A172 (cell line): ENCODE results near the gene WFDC12. TPM values are rescaled to one million over a fixed set of nuclear protein-coding genes. Genes with fewer than 3 reads are reported as not detected.

Experiments
- DNase-seq: peaks from one replicate; pipeline ENCODE4 v3.0.0-alpha.2; 2015; ENCODE audit warnings: low spot score
- total RNA-seq: library from RNA; depleted of rRNA; stranded (reverse); fragments of >200 nt; shearing (Covaris generic); gene quantifications from 2 replicates; pipeline ENCODE4 v1.2.3, GENCODE V29; 2014; rRNA removed

The WFDC12 gene
- total RNA-seq, 1 experiment from 2014 or later: not detected

GRCh38 chr20:45091366-45091765, 32.9 kb downstream of the WFDC12 start:
- DNase-seq: no peak

- DNase-seq: no peak
These were observed 33.8 kb downstream of the WFDC12 start for GRCh38 chr20:45090481-45090880.

GRCh38 chr20:45088247-45088646, 36.0 kb downstream of the WFDC12 start:
- no peak for DNase-seq

GRCh38 chr20:45087814-45088213, 36.5 kb downstream of the WFDC12 start:
- no peak for DNase-seq

- no peak for DNase-seq
These were observed 37.0 kb downstream of the WFDC12 start for GRCh38 chr20:45087097-45087790.

GRCh38 chr20:45085867-45086266, 38.4 kb downstream of the WFDC12 start:
- DNase-seq: no peak

- no peak for DNase-seq
These were observed 39.0 kb downstream of the WFDC12 start for GRCh38 chr20:45085289-45085688.

- no peak for DNase-seq
These were observed 41.1 kb downstream of the WFDC12 start for GRCh38 chr20:45083127-45083526.

- no peak for DNase-seq
These were observed 41.8 kb downstream of the WFDC12 start for GRCh38 chr20:45082468-45082867.

- DNase-seq: no peak
These were observed 43.2 kb downstream of the WFDC12 start for GRCh38 chr20:45080867-45081624.

- no peak for DNase-seq
These were observed 46.7 kb downstream of the WFDC12 start for GRCh38 chr20:45077559-45077958.

Other genes starting within 250 kb of the WFDC12 start
- gene YWHAB, start 238.8 kb downstream of the WFDC12 start, total RNA-seq: 101 and 108 TPM in 2 replicates
- gene PABPC1L, start 214.4 kb downstream of the WFDC12 start, total RNA-seq: 6.0 and 9.1 TPM in 2 replicates
- 105 and 107 TPM in 2 replicates for gene TOMM34, start 164.1 kb downstream of the WFDC12 start, total RNA-seq
- gene STK4, start 158.0 kb downstream of the WFDC12 start, total RNA-seq: 17.7 and 21.3 TPM in 2 replicates
- not detected in 2 replicates for gene KCNS1, start 23.3 kb downstream of the WFDC12 start, total RNA-seq
- not detected in 2 replicates for gene WFDC5, start 9.3 kb downstream of the WFDC12 start, total RNA-seq
- gene PI3, start 50.4 kb upstream of the WFDC12 start, total RNA-seq: not detected in 2 replicates
- not detected in 2 replicates for gene SEMG1, start 82.6 kb upstream of the WFDC12 start, total RNA-seq
- not detected in 2 replicates for gene SEMG2, start 96.9 kb upstream of the WFDC12 start, total RNA-seq
- 0.33 TPM in 1 of 2 replicates, not detected in the other for gene SLPI, start 130.1 kb upstream of the WFDC12 start, total RNA-seq
- not detected in 2 replicates for gene RBPJL, start 182.4 kb upstream of the WFDC12 start, total RNA-seq
- gene MATN4, start 183.8 kb upstream of the WFDC12 start, total RNA-seq: not detected in 2 replicates
- gene SDC4, start 224.0 kb upstream of the WFDC12 start, total RNA-seq: 42.4 and 43.9 TPM in 2 replicates
- gene SYS1, start 238.7 kb upstream of the WFDC12 start, total RNA-seq: 14.5 and 18.6 TPM in 2 replicates